Neural cell (in vitro differentiated cells): ENCODE results near the gene HDAC1.

Source experiments
- EP300 ChIP-seq: fragments of 450-650 bp; conservative IDR thresholded peaks from 2 replicates; pipeline ENCODE4 v1.6.1; 2014; ENCODE audit warnings: antibody characterized with exemption, mild to moderate bottlenecking, moderate library complexity; ENCODE audit not compliant: poor library complexity, severe bottlenecking
- EZH2 ChIP-seq: fragments of 200-600, 300-800 bp; shearing (Covaris generic), sonication (generic); IDR thresholded peaks from 2 replicates; pipeline ENCODE4 v1.6.1; 2014; ENCODE audit warnings: antibody characterized with exemption, low read length, borderline replicate concordance, mild to moderate bottlenecking; ENCODE audit not compliant: insufficient read depth, poor library complexity, severe bottlenecking
- MXI1 ChIP-seq: fragments of 450-650 bp; conservative IDR thresholded peaks from 2 replicates; pipeline ENCODE4 v1.6.1; 2014; ENCODE audit warnings: antibody characterized with exemption, mild to moderate bottlenecking; ENCODE audit not compliant: poor library complexity, severe bottlenecking
- POLR2AphosphoS5 ChIP-seq: IDR thresholded peaks from 2 replicates; pipeline ENCODE4 v1.6.1; 2012
- RAD21 ChIP-seq: fragments of 450-650 bp; conservative IDR thresholded peaks from 2 replicates; pipeline ENCODE4 v1.6.1; 2014; ENCODE audit warnings: antibody characterized with exemption, mild to moderate bottlenecking, moderate library complexity
- TAF1 ChIP-seq: IDR thresholded peaks from 2 replicates; pipeline ENCODE4 v1.6.1; 2012; ENCODE audit warnings: low read depth
- TF ChIP-seq, protein P1 (sequence below): fragments of 450-650 bp; IDR thresholded peaks from 2 replicates; pipeline ENCODE4 v1.5.1; 2014; ENCODE audit warnings: antibody characterized with exemption, mild to moderate bottlenecking, moderate library complexity; ENCODE audit not compliant: poor library complexity, severe bottlenecking

DNA sequence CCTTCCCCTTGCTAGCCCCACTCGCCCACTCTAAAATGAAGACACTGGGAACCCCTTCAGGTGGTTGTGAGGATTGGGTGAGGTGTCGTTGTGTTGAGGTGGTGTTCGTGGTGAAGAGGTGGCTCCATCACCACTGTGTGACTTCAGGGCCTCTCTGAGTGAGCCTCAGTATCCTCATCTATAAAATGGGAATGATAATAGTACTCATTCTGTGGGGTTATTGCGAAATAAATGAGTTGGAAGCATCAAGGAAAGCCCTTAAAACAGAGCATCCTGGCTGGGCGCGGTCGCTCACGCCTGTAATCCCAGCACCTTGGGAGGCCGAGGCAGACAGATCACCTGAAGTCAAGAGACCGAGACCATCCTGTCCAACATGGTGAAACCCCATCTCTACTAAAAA lies 50.8 kb downstream of the HDAC1 start:
- TF ChIP-seq, protein P1, sequence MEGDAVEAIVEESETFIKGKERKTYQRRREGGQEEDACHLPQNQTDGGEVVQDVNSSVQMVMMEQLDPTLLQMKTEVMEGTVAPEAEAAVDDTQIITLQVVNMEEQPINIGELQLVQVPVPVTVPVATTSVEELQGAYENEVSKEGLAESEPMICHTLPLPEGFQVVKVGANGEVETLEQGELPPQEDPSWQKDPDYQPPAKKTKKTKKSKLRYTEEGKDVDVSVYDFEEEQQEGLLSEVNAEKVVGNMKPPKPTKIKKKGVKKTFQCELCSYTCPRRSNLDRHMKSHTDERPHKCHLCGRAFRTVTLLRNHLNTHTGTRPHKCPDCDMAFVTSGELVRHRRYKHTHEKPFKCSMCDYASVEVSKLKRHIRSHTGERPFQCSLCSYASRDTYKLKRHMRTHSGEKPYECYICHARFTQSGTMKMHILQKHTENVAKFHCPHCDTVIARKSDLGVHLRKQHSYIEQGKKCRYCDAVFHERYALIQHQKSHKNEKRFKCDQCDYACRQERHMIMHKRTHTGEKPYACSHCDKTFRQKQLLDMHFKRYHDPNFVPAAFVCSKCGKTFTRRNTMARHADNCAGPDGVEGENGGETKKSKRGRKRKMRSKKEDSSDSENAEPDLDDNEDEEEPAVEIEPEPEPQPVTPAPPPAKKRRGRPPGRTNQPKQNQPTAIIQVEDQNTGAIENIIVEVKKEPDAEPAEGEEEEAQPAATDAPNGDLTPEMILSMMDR = no peak
- TF ChIP-seq RAD21 (no peak), TAF1 (no peak), EZH2 (no peak), POLR2AphosphoS5 (no peak), EP300 (no peak), MXI1 (no peak)
